ENCODE measurements around the gene RALA. TPM values are rescaled to one million over a fixed set of nuclear protein-coding genes. Genes with fewer than 3 reads are reported as not detected.

RALA gene
- polyA plus RNA-seq, 1 donor (not counting 4 experiments of a cell fraction or from before 2014, with no cell fraction given): 64.6 TPM

- H4K20me1 ChIP-seq (ENCODE audit: control insufficient read depth, extremely low read depth, insufficient read depth, low read length): peaks cover 11% of the 10 kb centered on the region
- H3K4me1 ChIP-seq (ENCODE audit: control insufficient read depth, extremely low read depth, insufficient read depth, low read length): peaks cover 12% of the 10 kb centered on the region
- dilution Hi-C loops (cut with MboI; ENCODE audit: extremely low pct_ligation_motif_present, low sequenced_read_pairs): no loop called here
- no peaks in the 10 kb centered on the region for H3K9me3 ChIP-seq (ENCODE audit: control insufficient read depth, low read depth, low read length)
- no peak overlapping the region for H3K27ac ChIP-seq (ENCODE audit: control insufficient read depth, insufficient read depth, low read length)
- H3K9me1 ChIP-seq (ENCODE audit: control insufficient read depth, extremely low read depth, insufficient read depth, low read length): peaks cover 2% of the 10 kb centered on the region
- TF ChIP-seq CTCF (optimal IDR thresholded peaks at IDR 0.05 in 1 of 3, IDR thresholded peaks at IDR 0.05 in 1 of 3, conservative IDR thresholded peaks at IDR 0.05 in 1 of 3; ENCODE audit: extremely low read depth in 1 of 3, insufficient read depth in 2 of 3, low read length in 3 of 3): no peak
- no peak for TF ChIP-seq EZH2 (IDR thresholded peaks at IDR 0.05; ENCODE audit: low read length)
- no peak overlapping the region for H3K4me3 ChIP-seq (ENCODE audit: control insufficient read depth in 2 of 3, extremely low read depth in 1 of 3, insufficient read depth in 2 of 3, low read depth in 1 of 3, low read length in 3 of 3)
- peaks cover 98% of the 10 kb centered on the region for H3K79me2 ChIP-seq (ENCODE audit: control insufficient read depth, insufficient read depth, low read length)
- no peaks in the 10 kb centered on the region for H3K27me3 ChIP-seq (ENCODE audit: control insufficient read depth, extremely low read depth, insufficient read depth, low read length)
- H2AFZ ChIP-seq (ENCODE audit: control insufficient read depth, low read length): no peak overlapping the region
- no peak for DNase-seq (ENCODE audit: low read depth, low spot score)
- peaks cover 7 to 18% of the 10 kb centered on the region in 2 experiments for H3K36me3 ChIP-seq (ENCODE audit: control insufficient read depth in 2 of 2, extremely low read depth in 1 of 2, insufficient read depth in 2 of 2, low read length in 2 of 2)
- FAIRE-seq: no peak
- H3K9ac ChIP-seq (ENCODE audit: control insufficient read depth, extremely low read depth, insufficient read depth, low read length): no peak overlapping the region
- H3K4me2 ChIP-seq (ENCODE audit: control insufficient read depth, extremely low read depth, insufficient read depth, low read depth, low read length): no peak overlapping the region
These were observed 11.1 kb downstream of the RALA start for GRCh38 chr7:39634478-39634805.

GRCh38 chr7:39637400-39637799 is 14.0 kb downstream of the RALA start:
- H3K79me2 ChIP-seq (ENCODE audit: control insufficient read depth, insufficient read depth, low read length): peaks cover 100% of the 10 kb centered on the region
- peaks cover 4 to 5% of the 10 kb centered on the region in 2 experiments for H3K36me3 ChIP-seq (ENCODE audit: control insufficient read depth in 2 of 2, extremely low read depth in 1 of 2, insufficient read depth in 2 of 2, low read length in 2 of 2)
- no peak overlapping the region for H3K9ac ChIP-seq (ENCODE audit: control insufficient read depth, extremely low read depth, insufficient read depth, low read length)
- no peak overlapping the region for H2AFZ ChIP-seq (ENCODE audit: control insufficient read depth, low read length)
- DNase-seq (ENCODE audit: low read depth, low spot score) (no peak), FAIRE-seq (no peak)
- H3K27ac ChIP-seq (ENCODE audit: control insufficient read depth, insufficient read depth, low read length): no peak overlapping the region
- H3K4me1 ChIP-seq (ENCODE audit: control insufficient read depth, extremely low read depth, insufficient read depth, low read length): peaks cover 19% of the 10 kb centered on the region
- peaks cover 3% of the 10 kb centered on the region for H3K9me1 ChIP-seq (ENCODE audit: control insufficient read depth, extremely low read depth, insufficient read depth, low read length)
- dilution Hi-C loops (cut with MboI; ENCODE audit: extremely low pct_ligation_motif_present, low sequenced_read_pairs): no loop called here
- H4K20me1 ChIP-seq (ENCODE audit: control insufficient read depth, extremely low read depth, insufficient read depth, low read length): peaks cover 9% of the 10 kb centered on the region
- no peak overlapping the region for H3K4me3 ChIP-seq (ENCODE audit: control insufficient read depth in 2 of 3, extremely low read depth in 1 of 3, insufficient read depth in 2 of 3, low read depth in 1 of 3, low read length in 3 of 3)
- no peaks in the 10 kb centered on the region for H3K27me3 ChIP-seq (ENCODE audit: control insufficient read depth, extremely low read depth, insufficient read depth, low read length)
- TF ChIP-seq EZH2 (IDR thresholded peaks at IDR 0.05; ENCODE audit: low read length): no peak
- no peaks in the 10 kb centered on the region for H3K9me3 ChIP-seq (ENCODE audit: control insufficient read depth, low read depth, low read length)
- H3K4me2 ChIP-seq (ENCODE audit: control insufficient read depth, extremely low read depth, insufficient read depth, low read depth, low read length): no peak overlapping the region

GRCh38 chr7:39637963-39638485 is 14.7 kb downstream of the RALA start:
- TF ChIP-seq EZH2 (IDR thresholded peaks at IDR 0.05; ENCODE audit: low read length): no peak
- TF ChIP-seq CTCF (optimal IDR thresholded peaks at IDR 0.05 in 1 of 3, IDR thresholded peaks at IDR 0.05 in 1 of 3, conservative IDR thresholded peaks at IDR 0.05 in 1 of 3; ENCODE audit: extremely low read depth in 1 of 3, insufficient read depth in 2 of 3, low read length in 3 of 3): no peak
- dilution Hi-C loops (cut with MboI; ENCODE audit: extremely low pct_ligation_motif_present, low sequenced_read_pairs): no loop called here
- H3K4me1 ChIP-seq (ENCODE audit: control insufficient read depth, extremely low read depth, insufficient read depth, low read length): peaks cover 19% of the 10 kb centered on the region
- peaks cover 100% of the 10 kb centered on the region for H3K79me2 ChIP-seq (ENCODE audit: control insufficient read depth, insufficient read depth, low read length)
- no peaks in the 10 kb centered on the region for H3K27me3 ChIP-seq (ENCODE audit: control insufficient read depth, extremely low read depth, insufficient read depth, low read length)
- peaks cover 9% of the 10 kb centered on the region for H4K20me1 ChIP-seq (ENCODE audit: control insufficient read depth, extremely low read depth, insufficient read depth, low read length)
- H3K9ac ChIP-seq (ENCODE audit: control insufficient read depth, extremely low read depth, insufficient read depth, low read length): no peak overlapping the region
- H3K36me3 ChIP-seq (ENCODE audit: control insufficient read depth in 2 of 2, extremely low read depth in 1 of 2, insufficient read depth in 2 of 2, low read length in 2 of 2): peaks cover 2% of the 10 kb centered on the region in 2 experiments
- H3K4me2 ChIP-seq (ENCODE audit: control insufficient read depth, extremely low read depth, insufficient read depth, low read depth, low read length): no peak overlapping the region
- no peak overlapping the region for H2AFZ ChIP-seq (ENCODE audit: control insufficient read depth, low read length)
- H3K9me1 ChIP-seq (ENCODE audit: control insufficient read depth, extremely low read depth, insufficient read depth, low read length): peaks cover 3% of the 10 kb centered on the region
- H3K9me3 ChIP-seq (ENCODE audit: control insufficient read depth, low read depth, low read length): no peaks in the 10 kb centered on the region
- H3K4me3 ChIP-seq (ENCODE audit: control insufficient read depth in 2 of 3, extremely low read depth in 1 of 3, insufficient read depth in 2 of 3, low read depth in 1 of 3, low read length in 3 of 3): no peak overlapping the region
- no peak for FAIRE-seq
- no peak for DNase-seq (ENCODE audit: low read depth, low spot score)
- H3K27ac ChIP-seq (ENCODE audit: control insufficient read depth, insufficient read depth, low read length): no peak overlapping the region
